Measurements from ENCODE around the gene PRR5L.

The PRR5L gene

DNA sequence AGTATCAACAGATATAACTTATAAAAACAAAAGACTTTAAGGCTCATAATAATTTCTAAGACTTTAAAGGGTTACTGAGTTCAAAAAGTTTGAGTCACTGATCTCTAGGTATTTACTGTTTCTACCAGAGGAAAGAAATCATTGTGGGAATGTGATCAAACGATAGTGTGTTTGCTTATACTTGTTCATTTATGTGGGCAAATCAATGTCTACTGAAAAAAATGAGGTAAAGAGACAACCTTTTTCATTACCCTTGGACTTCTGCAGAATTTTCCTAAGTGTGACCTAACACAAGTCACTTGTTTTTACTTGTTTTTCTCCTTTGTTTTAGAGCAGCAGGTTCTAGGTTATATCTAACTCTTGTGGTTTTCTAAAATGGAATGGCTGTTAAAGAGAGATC, 65.4 kb downstream of the PRR5L start:
- DNase-seq, result no peak

GRCh38 chr11:36361901-36362391, 65.9 kb downstream of the PRR5L start:
- DNase-seq, result no peak

GRCh38 chr11:36362902-36363301, 66.8 kb downstream of the PRR5L start:
- no peak for DNase-seq

DNA sequence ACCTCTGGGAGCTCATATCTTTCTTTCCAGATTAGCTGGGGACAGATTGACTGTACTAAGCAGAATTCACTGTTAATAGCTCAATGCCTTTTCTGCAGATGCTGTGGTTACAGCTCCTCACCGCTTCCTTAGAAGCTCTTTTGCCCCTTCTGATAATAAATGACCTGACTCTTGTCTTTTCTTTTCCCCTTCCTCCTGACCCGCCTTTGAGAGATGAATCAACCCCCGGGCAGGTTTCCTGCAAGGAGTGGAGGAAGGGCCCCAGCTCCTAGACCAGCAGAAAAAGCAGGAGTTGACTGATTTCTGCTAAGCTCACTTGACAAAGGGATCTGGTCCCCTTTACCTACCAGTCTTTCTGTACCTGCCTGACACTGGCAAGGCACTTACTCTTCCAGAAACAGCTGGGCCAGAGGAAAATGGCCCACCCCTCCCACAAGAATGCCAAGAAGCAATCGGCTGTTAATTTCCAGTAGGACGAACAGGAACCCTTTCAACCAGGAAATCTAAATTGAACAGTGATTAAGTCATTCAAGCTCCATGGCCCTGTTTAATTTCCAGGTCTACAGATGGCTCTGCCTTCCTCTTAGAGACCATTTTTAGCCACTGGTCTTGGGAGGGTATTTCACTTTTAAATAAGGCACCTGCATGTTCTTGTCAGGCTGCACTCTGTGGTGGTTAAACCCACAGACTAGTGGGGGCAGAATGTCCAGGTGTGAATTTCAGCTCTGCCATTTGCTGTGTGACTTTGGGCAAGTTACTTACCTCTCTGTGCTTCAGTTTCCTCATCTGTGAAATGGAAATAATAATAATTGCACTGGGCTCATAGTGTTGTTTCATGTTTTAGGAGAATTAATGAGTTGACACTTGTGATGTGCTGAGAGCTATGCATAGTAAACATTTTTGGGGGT, 67.5 kb downstream of the PRR5L start:
- DNase-seq, result no peak

DNA sequence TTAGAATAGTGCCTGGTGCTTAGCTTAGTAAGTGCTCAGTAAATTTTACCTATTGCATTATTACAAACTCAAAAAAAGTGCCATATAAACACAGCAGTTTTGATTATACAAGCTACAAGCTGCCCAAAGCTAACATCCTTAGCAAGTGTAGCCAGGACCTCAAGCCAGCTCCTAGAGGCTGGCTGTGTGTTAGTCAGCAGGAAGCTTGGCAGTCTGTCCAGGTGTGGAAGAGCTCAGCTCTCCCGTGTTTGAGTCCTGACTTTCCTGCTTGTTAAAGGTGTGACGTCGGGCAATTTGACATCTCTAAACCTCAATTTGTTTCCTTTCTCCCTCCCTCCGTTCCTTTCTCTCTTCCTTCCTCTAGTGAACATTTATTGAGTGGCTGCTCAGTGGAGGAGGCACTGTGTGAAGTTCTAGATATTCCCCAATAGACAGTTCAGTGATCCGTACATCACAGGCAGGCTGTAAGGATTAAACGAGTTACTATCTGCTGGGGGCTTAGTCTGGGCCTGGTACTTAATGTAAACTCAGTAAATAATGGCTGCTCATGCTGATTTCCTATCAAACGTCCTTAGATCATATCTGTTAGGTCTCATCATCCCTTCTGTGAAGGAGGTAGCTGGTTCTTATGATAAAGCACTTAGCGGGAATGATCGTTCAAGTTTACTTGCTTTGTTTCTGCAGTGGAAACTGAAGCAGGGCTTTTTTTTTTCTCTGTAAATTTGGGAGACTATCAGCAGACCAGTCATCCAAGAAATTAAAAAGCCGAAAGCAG, 68.7 kb downstream of the PRR5L start:
- no peak for DNase-seq

DNA sequence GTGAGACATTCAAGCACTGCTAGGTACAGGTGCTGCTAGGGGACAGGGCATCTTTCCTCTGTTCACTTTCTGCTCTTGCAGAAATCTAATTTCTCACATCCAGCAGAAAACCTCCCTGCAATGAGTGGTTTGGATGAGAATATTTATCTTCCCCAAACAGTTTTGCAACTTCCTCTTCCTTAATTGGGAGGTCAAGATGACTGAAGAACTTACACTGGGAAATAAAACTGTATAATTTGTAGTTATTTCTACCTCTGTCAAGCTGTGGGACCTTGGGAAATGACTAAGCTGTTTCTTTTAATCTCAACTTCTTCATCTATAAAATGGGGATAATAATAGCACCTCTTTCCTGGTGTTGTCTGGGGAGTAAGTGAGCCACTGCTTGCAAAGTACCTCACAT, 69.8 kb downstream of the PRR5L start:
- no peak for DNase-seq

DNA sequence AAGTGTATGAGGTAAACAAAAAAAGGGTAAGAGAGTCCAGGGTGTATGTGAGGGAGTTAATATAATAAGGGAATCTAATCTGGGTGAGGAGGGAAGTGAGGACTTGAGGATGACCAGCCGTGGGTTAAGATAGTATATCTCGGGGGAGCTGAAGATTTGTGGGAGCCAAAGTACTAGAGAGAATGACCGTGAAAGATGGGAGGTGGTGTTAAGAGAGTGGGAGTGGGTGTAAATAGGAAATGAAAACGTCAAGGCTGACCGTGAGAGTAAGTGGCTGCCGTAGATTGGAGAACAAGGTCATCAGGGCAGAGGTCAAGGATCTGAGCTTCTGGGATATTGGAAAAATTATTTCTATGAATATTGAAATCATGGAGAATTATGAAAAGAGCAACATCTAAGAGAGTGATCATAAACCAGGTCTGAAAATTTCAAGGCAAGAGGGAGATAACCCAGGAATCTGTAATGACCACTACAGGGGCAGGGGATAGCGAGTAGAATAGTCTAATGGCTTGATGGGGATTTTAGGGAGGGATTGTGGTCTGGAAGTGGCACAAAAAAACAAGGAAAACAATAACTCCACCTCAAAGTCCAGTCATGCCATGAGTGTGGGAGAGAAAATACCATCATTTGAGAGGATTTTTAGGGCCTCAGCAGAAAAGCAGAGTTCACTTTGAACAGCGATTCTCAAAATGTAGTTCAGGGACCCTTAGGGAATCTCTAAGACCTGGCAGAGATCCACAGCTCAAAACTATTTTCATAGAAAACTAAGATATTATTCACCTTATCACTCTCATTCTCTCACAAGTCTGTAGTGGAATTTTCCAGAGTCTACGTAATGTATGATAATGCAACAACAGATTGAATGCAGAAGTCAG, 72.0 kb downstream of the PRR5L start:
- no peak for DNase-seq

DNA sequence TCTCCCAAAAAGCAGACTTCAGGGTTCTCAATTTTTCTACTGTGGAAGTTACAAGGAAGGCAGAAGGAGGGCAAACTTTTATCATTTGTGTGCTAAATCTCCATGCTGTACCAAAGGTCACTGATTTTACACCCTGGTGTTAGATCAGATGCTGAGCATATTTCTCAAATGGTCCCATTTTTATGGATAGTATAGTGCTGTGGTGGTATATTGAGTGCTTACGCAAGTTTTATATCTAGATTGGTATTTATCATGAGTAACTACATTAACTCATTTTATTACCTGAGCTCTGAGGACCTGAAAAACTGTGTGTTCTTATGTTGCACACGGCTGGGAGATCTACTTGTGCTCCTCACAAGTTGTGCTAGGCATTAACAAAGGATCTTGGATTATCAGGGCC, 75.1 kb downstream of the PRR5L start:
- no peak for DNase-seq

DNA sequence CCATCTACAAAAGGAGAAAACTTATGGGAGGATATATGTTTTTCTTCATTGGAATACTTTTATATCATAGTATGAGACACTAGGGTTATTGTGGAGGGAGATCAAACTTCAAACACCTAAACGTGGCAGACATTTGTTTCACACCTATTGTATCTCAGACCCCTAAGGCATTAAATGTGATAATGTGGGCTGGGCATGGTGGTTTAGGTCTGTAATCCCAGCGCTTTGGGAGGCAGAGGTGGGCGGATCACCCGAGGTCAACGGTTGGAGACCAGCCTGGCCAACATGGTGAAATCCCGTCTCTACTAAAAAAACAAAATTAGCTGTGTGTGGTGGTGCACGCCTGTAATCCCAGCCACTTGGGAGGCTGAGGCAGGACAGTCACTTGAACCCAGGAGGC, 75.5 kb downstream of the PRR5L start:
- no peak for DNase-seq

GRCh38 chr11:36372101-36372771, 76.1 kb downstream of the PRR5L start:
- DNase-seq, result peak; percentile 34

GRCh38 chr11:36373016-36374010, 77.2 kb downstream of the PRR5L start:
- no peak for DNase-seq

GRCh38 chr11:36374726-36375125, 78.6 kb downstream of the PRR5L start:
- no peak for DNase-seq

GRCh38 chr11:36375353-36376008, 79.4 kb downstream of the PRR5L start:
- DNase-seq, result no peak

DNA sequence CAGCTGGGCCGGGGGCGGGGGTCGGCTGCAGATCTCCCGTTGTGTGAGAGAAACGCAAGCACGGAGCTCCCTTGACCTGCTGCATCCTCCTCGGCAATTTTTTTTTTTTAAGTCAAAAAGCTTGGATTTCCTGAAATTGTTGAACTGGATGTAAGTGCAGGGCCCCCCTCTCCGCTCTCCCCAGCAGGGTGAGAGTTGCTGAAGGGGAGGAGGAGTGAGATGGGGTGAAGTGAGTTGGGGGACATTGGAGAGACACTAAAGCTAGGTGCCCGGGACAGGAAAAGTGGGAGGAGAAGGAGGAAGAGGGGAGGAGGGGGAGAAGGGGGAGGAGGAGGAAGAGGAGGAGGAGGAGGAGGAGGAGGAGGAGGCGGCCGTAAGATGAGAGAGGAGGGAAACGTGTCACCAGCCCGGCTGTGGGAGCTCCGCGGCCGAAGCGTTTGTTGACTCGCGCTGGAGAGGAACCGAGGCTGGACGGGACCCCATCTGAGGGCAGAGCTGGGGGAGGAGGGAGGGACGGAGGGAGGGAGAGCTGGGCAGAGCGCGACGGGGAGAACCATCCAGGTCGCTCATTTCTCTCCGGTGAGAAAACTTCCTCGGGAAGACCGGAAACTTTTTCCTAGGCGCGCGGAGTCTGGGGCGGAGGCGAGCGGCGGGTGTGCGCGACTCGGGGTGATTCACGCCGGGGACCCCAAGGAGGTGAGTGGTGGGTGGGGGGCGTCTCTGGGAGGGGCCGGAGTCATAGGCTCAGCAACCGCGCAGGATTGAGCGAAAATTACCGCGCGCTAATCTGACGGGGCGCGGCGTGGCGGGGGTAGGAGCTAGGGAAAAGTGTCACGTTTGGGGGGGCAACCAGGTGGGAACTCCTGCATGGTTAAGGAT, 80.2 kb downstream of the PRR5L start:
- DNase-seq, result peak; percentile 47

- peak; percentile 67 for DNase-seq
Observed at GRCh38 chr11:36376888-36377758, 81.0 kb downstream of the PRR5L start.

- DNase-seq, result no peak
Observed at GRCh38 chr11:36377759-36378564, 81.9 kb downstream of the PRR5L start.

DNA sequence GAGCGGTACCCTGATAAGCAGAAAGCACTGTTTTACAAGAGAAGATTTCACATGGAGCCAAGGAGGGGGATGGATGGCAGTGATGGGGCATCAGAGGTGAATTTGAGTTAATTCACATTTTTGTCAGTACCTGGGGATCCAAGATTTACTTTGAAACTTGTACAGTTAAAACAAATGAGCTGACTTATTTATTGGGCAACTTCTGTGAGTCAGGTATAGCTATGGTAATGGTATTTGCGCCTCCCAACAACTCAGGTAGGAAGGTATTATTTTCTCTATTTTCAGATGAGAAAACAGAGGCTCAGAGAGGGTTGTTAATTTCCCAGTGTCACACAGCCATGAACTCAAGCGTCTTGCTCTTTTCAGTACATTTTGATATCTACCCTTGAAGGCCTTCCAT, 83.6 kb downstream of the PRR5L start:
- no peak for DNase-seq
